ENCODE data around the gene ZNF746.
"Not testable (repeated sequence)": the region's sequence is repeated elsewhere in the genome, so short reads cannot be mapped to it uniquely, and the experiment has no call there.

The ZNF746 gene

GRCh38 chr7:149450821-149451220, 46.8 kb downstream of the ZNF746 start:
- DNase-seq (ENCODE audit: low spot score), result no peak

DNA sequence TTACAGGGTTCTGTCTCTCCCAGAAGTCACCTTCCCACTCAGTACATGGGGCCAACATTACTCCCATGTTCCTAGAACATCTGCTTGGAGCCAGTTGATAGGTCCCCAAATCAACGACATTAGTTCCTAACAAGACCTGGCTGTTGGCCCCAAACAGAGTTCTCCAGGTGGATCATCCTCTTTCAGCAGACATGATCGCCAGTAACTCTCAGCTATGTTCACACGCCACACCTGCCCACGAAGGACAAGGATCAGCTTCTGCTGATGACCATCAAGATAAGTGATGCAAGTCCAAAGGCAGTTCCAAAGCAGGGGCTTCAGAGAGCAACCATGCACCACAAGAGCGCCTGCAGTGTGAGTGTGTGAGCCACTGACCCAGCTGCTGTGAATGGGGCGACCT, 47.7 kb downstream of the ZNF746 start:
- Histone ChIP-seq H3K79me1 (ENCODE audit: low read depth, low read length) (no peaks in the 10 kb centered on the region), H3K4ac (ENCODE audit: low read length) (no peak overlapping the region), H2BK12ac (ENCODE audit: low read length) (no peak overlapping the region), H3K18ac (ENCODE audit: low read length) (no peak overlapping the region), H3K36me3 (replicated peaks in 1 of 2; ENCODE audit: control insufficient read depth in 2 of 2, insufficient read depth in 2 of 2, low read length in 2 of 2) (peaks cover 43 to 89% of the 10 kb centered on the region in 2 donors), H3K4me1 (ENCODE audit: control insufficient read depth in 2 of 2, insufficient read depth in 1 of 2, low read depth in 1 of 2, low read length in 2 of 2) (no peaks in the 10 kb centered on the region), H3K23ac (ENCODE audit: low read depth, low read length, poor library complexity) (no peak overlapping the region), H3K27me3 (ENCODE audit: control insufficient read depth in 3 of 3, insufficient read depth in 3 of 3, low read depth in 1 of 3, low read length in 3 of 3) (no peaks in the 10 kb centered on the region), H3K4me2 (ENCODE audit: insufficient read depth, low read length, poor library complexity, severe bottlenecking) (no peak overlapping the region), H2AFZ (ENCODE audit: low read length) (no peak overlapping the region), H3K4me3 (ENCODE audit: low read length in 2 of 2) (no peak overlapping the region), H4K8ac (ENCODE audit: low read depth, low read length) (no peak overlapping the region), H2BK15ac (ENCODE audit: low read length) (no peak overlapping the region), H2BK5ac (ENCODE audit: low read length) (no peak overlapping the region), H2BK120ac (ENCODE audit: low read depth, low read length) (no peak overlapping the region), H3K9ac (ENCODE audit: low read depth, low read length, poor library complexity) (no peak overlapping the region), H3K9me3 (replicated peaks in 1 of 2; ENCODE audit: control insufficient read depth in 2 of 2, insufficient read depth in 1 of 2, low read depth in 1 of 2, low read length in 2 of 2) (no peaks in the 10 kb centered on the region), H4K91ac (ENCODE audit: low read depth, low read length, poor library complexity) (no peak overlapping the region), H2AK5ac (ENCODE audit: low read depth, low read length) (no peak overlapping the region), H3K27ac (replicated peaks; ENCODE audit: low read length) (no peak overlapping the region), H3K14ac (ENCODE audit: low read length) (no peak overlapping the region)
- no peak for DNase-seq (ENCODE audit: low spot score)
- no CpG with 5 or more reads among the region's 6 CpGs for WGBS, 2 donors (ENCODE audit: extremely low coverage in 2 of 2, insufficient read length in 2 of 2, insufficient replicate concordance in 1 of 2)

More at GRCh38 chr7:149450821-149451220, 46.8 kb downstream of the ZNF746 start:
- Histone ChIP-seq H3K18ac (ENCODE audit: low read length) (no peak overlapping the region), H3K27ac (replicated peaks; ENCODE audit: low read length) (no peak overlapping the region), H3K9me3 (replicated peaks in 1 of 2; ENCODE audit: control insufficient read depth in 2 of 2, insufficient read depth in 1 of 2, low read depth in 1 of 2, low read length in 2 of 2) (no peaks in the 10 kb centered on the region), H2AFZ (ENCODE audit: low read length) (no peak overlapping the region), H3K9ac (ENCODE audit: low read depth, low read length, poor library complexity) (no peak overlapping the region), H3K4me2 (ENCODE audit: insufficient read depth, low read length, poor library complexity, severe bottlenecking) (no peak overlapping the region), H2BK12ac (ENCODE audit: low read length) (no peak overlapping the region), H4K91ac (ENCODE audit: low read depth, low read length, poor library complexity) (no peak overlapping the region), H4K8ac (ENCODE audit: low read depth, low read length) (no peak overlapping the region), H3K23ac (ENCODE audit: low read depth, low read length, poor library complexity) (no peak overlapping the region), H3K36me3 (replicated peaks in 1 of 2; ENCODE audit: control insufficient read depth in 2 of 2, insufficient read depth in 2 of 2, low read length in 2 of 2) (peaks cover 42 to 89% of the 10 kb centered on the region in 2 donors), H3K4me3 (ENCODE audit: low read length in 2 of 2) (no peak overlapping the region), H3K79me1 (ENCODE audit: low read depth, low read length) (no peaks in the 10 kb centered on the region), H3K27me3 (ENCODE audit: control insufficient read depth in 3 of 3, insufficient read depth in 3 of 3, low read depth in 1 of 3, low read length in 3 of 3) (no peaks in the 10 kb centered on the region), H2BK5ac (ENCODE audit: low read length) (no peak overlapping the region), H2AK5ac (ENCODE audit: low read depth, low read length) (no peak overlapping the region), H2BK15ac (ENCODE audit: low read length) (no peak overlapping the region), H3K4me1 (ENCODE audit: control insufficient read depth in 2 of 2, insufficient read depth in 1 of 2, low read depth in 1 of 2, low read length in 2 of 2) (no peaks in the 10 kb centered on the region), H2BK120ac (ENCODE audit: low read depth, low read length) (no peak overlapping the region), H3K14ac (ENCODE audit: low read length) (no peak overlapping the region), H3K4ac (ENCODE audit: low read length) (no peak overlapping the region)
- no CpG with 5 or more reads among the region's 10 CpGs for WGBS, 2 donors (ENCODE audit: extremely low coverage in 2 of 2, insufficient read length in 2 of 2, insufficient replicate concordance in 1 of 2)

DNA sequence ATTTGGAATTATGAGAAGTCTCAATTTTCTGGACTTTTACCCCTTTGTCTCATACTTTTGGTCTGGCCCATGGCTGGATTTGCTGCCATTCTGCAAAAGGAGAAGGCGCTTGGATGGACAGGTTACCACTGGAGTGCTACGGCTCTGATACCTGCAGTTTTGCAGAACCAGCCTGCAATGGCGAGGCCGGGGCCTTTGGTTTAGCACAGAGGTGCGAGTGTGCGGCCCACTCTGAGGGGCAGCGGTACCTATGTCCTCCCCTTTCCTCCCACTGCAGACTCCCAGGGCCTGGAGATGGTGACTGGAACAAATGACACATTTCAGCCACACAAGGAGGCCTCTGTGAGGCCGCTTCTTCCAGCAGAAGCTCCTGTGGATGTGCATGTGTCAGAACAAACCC, 48.6 kb downstream of the ZNF746 start:
- Histone ChIP-seq H3K4ac (ENCODE audit: low read length) (no peak overlapping the region), H4K8ac (ENCODE audit: low read depth, low read length) (no peak overlapping the region), H3K27me3 (ENCODE audit: control insufficient read depth in 3 of 3, insufficient read depth in 3 of 3, low read depth in 1 of 3, low read length in 3 of 3) (no peaks in the 10 kb centered on the region), H3K9me3 (replicated peaks in 1 of 2; ENCODE audit: control insufficient read depth in 2 of 2, insufficient read depth in 1 of 2, low read depth in 1 of 2, low read length in 2 of 2) (no peaks in the 10 kb centered on the region), H3K18ac (ENCODE audit: low read length) (no peak overlapping the region), H3K4me2 (ENCODE audit: insufficient read depth, low read length, poor library complexity, severe bottlenecking) (no peak overlapping the region), H2BK5ac (ENCODE audit: low read length) (no peak overlapping the region), H3K4me1 (ENCODE audit: control insufficient read depth in 2 of 2, insufficient read depth in 1 of 2, low read depth in 1 of 2, low read length in 2 of 2) (no peaks in the 10 kb centered on the region), H2AK5ac (ENCODE audit: low read depth, low read length) (no peak overlapping the region), H3K4me3 (ENCODE audit: low read length in 2 of 2) (no peak overlapping the region), H4K91ac (ENCODE audit: low read depth, low read length, poor library complexity) (no peak overlapping the region), H3K9ac (ENCODE audit: low read depth, low read length, poor library complexity) (no peak overlapping the region), H3K36me3 (replicated peaks in 1 of 2; ENCODE audit: control insufficient read depth in 2 of 2, insufficient read depth in 2 of 2, low read length in 2 of 2) (peaks cover 41 to 89% of the 10 kb centered on the region in 2 donors), H2BK15ac (ENCODE audit: low read length) (no peak overlapping the region), H2AFZ (ENCODE audit: low read length) (no peak overlapping the region), H3K79me1 (ENCODE audit: low read depth, low read length) (no peaks in the 10 kb centered on the region), H3K14ac (ENCODE audit: low read length) (no peak overlapping the region), H2BK120ac (ENCODE audit: low read depth, low read length) (no peak overlapping the region), H3K23ac (ENCODE audit: low read depth, low read length, poor library complexity) (no peak overlapping the region), H2BK12ac (ENCODE audit: low read length) (no peak overlapping the region), H3K27ac (replicated peaks; ENCODE audit: low read length) (no peak overlapping the region)
- no peak for DNase-seq (ENCODE audit: low spot score)
- no CpG with 5 or more reads among the region's 8 CpGs for whole genome bisulfite sequencing, 2 donors (ENCODE audit: extremely low coverage in 2 of 2, insufficient read length in 2 of 2, insufficient replicate concordance in 1 of 2)

DNA sequence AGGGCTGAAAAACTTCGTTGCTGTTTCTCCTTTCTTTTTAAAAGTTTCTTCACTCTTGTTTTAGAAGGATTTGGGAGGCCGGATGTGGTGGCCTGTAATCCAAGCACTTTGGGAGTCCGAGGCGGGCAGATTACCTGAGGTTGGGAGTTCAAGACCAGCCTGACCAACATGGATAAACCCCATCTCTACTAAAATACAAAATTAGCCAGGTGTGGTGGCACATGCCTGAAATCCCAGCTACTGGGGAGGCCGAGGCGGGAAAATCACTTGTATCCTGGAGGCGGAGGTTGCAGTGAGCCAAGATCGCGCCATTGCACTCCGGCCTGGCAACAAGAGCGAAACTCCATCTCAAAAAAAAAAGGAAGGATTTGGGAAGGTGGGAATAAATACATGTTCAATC, 51.6 kb downstream of the ZNF746 start:
- no CpG with 5 or more reads among the region's 11 CpGs for WGBS, 2 donors (ENCODE audit: extremely low coverage in 2 of 2, insufficient read length in 2 of 2, insufficient replicate concordance in 1 of 2)
- not testable (repeated sequence) for DNase-seq (ENCODE audit: low spot score); H3K9ac ChIP-seq (ENCODE audit: low read depth, low read length, poor library complexity)

More for the DNA sequence above, 51.6 kb downstream of the ZNF746 start:
- H4K91ac ChIP-seq (ENCODE audit: low read depth, low read length, poor library complexity); H3K79me1 ChIP-seq (ENCODE audit: low read depth, low read length); H3K14ac ChIP-seq (ENCODE audit: low read length); H2BK15ac ChIP-seq (ENCODE audit: low read length); H2AFZ ChIP-seq (ENCODE audit: low read length); H3K4me1 ChIP-seq (ENCODE audit: control insufficient read depth in 2 of 2, insufficient read depth in 1 of 2, low read depth in 1 of 2, low read length in 2 of 2); H3K23ac ChIP-seq (ENCODE audit: low read depth, low read length, poor library complexity); H2BK5ac ChIP-seq (ENCODE audit: low read length); H2BK12ac ChIP-seq (ENCODE audit: low read length); H3K4me3 ChIP-seq (ENCODE audit: low read length in 2 of 2); H3K27me3 ChIP-seq (ENCODE audit: control insufficient read depth in 3 of 3, insufficient read depth in 3 of 3, low read depth in 1 of 3, low read length in 3 of 3); H4K8ac ChIP-seq (ENCODE audit: low read depth, low read length); H3K9me3 ChIP-seq (replicated peaks in 1 of 2; ENCODE audit: control insufficient read depth in 2 of 2, insufficient read depth in 1 of 2, low read depth in 1 of 2, low read length in 2 of 2); H3K4ac ChIP-seq (ENCODE audit: low read length); H2AK5ac ChIP-seq (ENCODE audit: low read depth, low read length); H3K4me2 ChIP-seq (ENCODE audit: insufficient read depth, low read length, poor library complexity, severe bottlenecking); H3K27ac ChIP-seq (replicated peaks; ENCODE audit: low read length); H2BK120ac ChIP-seq (ENCODE audit: low read depth, low read length); H3K18ac ChIP-seq (ENCODE audit: low read length): not testable (repeated sequence)
- peaks cover 36 to 90% of the 10 kb centered on the region in 2 donors for H3K36me3 ChIP-seq (replicated peaks in 1 of 2; ENCODE audit: control insufficient read depth in 2 of 2, insufficient read depth in 2 of 2, low read length in 2 of 2)
